HEK293T (cell line): Measurements from ENCODE around the gene GFER.
A peak's percentile ranks its signal among the peaks of the same experiment; 100 is the strongest.

Experiments used
- CTCF ChIA-PET: fragments of 350-600 bp; formaldehyde crosslinking; extraction: SDS; loops from one replicate; lab custom pipeline; 2021; ENCODE audit warnings: antibody characterized with exemption, inconsistent platforms; lab: Yijun Ruan, JAX
- POLR2A ChIA-PET: fragments of 350-600 bp; formaldehyde crosslinking; extraction: SDS; loops from one replicate; lab custom pipeline; 2020; ENCODE audit warnings: antibody characterized with exemption, inconsistent platforms; lab: Yijun Ruan, JAX
- DNase-seq: peaks from one replicate; pipeline ENCODE4 v3.0.0; 2012; ENCODE audit warnings: mixed read lengths; ENCODE audit errors: extremely low spot score
- ARNT ChIP-seq: fragments of 450-650 bp; IDR thresholded peaks from 2 replicates; pipeline ENCODE4 v1.6.1; 2017; ENCODE audit warnings: mild to moderate bottlenecking
- BHLHE40 ChIP-seq: fragments of 450-650 bp; IDR thresholded peaks from 2 replicates; pipeline ENCODE4 v1.6.1; 2016; ENCODE audit warnings: mild to moderate bottlenecking, moderate library complexity, borderline replicate concordance
- CTBP1 ChIP-seq: fragments of 450-650 bp; IDR thresholded peaks from 2 replicates; pipeline ENCODE4 v1.6.1; 2016; ENCODE audit warnings: borderline replicate concordance
- ELF4 ChIP-seq: fragments of 450-650 bp; IDR thresholded peaks from 2 replicates; pipeline ENCODE4 v1.6.1; 2017; ENCODE audit warnings: antibody characterized with exemption
- FOXA1 ChIP-seq: fragments of 450-650 bp; IDR thresholded peaks from 2 replicates; pipeline ENCODE4 v1.6.1; 2016; ENCODE audit warnings: mild to moderate bottlenecking
- FOXK2 ChIP-seq: fragments of 450-650 bp; IDR thresholded peaks from 2 replicates; pipeline ENCODE4 v1.6.1; 2016; ENCODE audit warnings: mild to moderate bottlenecking
- FOXM1 ChIP-seq: fragments of 450-650 bp; IDR thresholded peaks from 2 replicates; pipeline ENCODE4 v1.6.1; 2017; ENCODE audit warnings: mild to moderate bottlenecking, borderline replicate concordance
- HDGF ChIP-seq: fragments of 450-650 bp; IDR thresholded peaks from 2 replicates; pipeline ENCODE4 v1.6.1; 2017; ENCODE audit warnings: antibody characterized with exemption, borderline replicate concordance
- LEF1 ChIP-seq: fragments of 450-650 bp; IDR thresholded peaks from 2 replicates; pipeline ENCODE4 v1.6.1; 2017; ENCODE audit warnings: mild to moderate bottlenecking, borderline replicate concordance
- NFRKB ChIP-seq: fragments of 450-650 bp; IDR thresholded peaks from 2 replicates; pipeline ENCODE4 v1.6.1; 2016; ENCODE audit warnings: mild to moderate bottlenecking, moderate library complexity
- PKNOX1 ChIP-seq: fragments of 450-650 bp; IDR thresholded peaks from 2 replicates; pipeline ENCODE4 v1.6.1; 2016
- SP1 ChIP-seq: fragments of 450-650 bp; IDR thresholded peaks from 2 replicates; pipeline ENCODE4 v1.6.1; 2017
- SUZ12 ChIP-seq: fragments of 450-650 bp; IDR thresholded peaks from 2 replicates; pipeline ENCODE4 v1.6.1; 2016; ENCODE audit warnings: mild to moderate bottlenecking
- TARDBP ChIP-seq: fragments of 450-650 bp; IDR thresholded peaks from 2 replicates; pipeline ENCODE4 v1.6.1; 2016
- ZNF384 ChIP-seq: fragments of 450-650 bp; IDR thresholded peaks from 2 replicates; pipeline ENCODE4 v1.6.1; 2016

GFER gene

GRCh38 chr16:2003827-2004641 is 20.0 kb downstream of the GFER start:
- no peak for TF ChIP-seq LEF1
- peak; percentile 86 for TF ChIP-seq PKNOX1
- TF ChIP-seq SUZ12: no peak
- ChIA-PET POLR2A (interaction anchor here (0.7 to 3.1 kb wide), 10 partner anchors 10 to 151 kb away, joined by 3 to 23 read pairs (median 5); partner anchors contain the start of genes GFER, NTHL1, RPS2 and TBL3), CTCF (interaction anchor here (0.6 to 1.7 kb wide), 9 partner anchors 9 to 149 kb away, joined by 3 to 13 read pairs (median 5); partner anchors contain the start of gene NOXO1)
- peak; percentile 91 for DNase-seq

DNA sequence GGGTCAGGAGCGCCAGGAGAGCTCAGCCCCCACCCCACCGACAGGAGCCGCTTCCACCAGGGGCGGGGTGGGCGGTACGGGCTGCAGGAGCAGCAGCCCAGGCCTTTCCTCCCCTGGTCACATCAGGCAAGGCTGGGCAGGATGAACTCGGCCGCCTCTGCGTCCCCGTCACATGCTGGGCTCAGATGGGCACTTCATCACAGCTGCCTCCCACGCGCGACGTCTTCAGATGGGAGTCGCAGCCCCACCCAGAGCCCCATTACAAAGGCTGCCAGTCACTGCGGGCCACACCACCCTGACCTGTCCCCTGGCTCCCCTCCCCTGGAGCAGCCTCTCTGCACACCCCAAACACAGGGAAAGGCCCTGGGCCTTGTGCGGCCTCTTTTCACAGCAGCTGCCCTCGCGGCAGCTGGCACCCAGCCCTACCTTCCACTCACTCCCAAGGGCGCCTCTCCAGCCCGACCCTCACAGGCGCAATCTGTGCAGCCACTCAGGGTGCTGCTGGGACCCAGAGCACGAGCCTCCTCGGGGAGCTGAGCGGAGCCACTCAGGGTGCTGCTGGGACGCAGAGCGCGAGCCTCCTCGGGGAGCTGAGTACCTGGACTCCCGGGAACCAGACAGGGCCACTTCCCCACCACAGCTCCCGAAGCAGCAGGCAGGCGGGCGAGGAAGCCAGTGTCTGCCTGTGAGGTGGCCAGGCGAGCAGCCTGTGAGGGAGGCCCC is 21.0 kb downstream of the GFER start:
- no peak for DNase-seq
- TF ChIP-seq ARNT: no peak
- no peak for TF ChIP-seq NFRKB
- TF ChIP-seq CTBP1: no peak
- TF ChIP-seq SP1: no peak
- TF ChIP-seq SUZ12: no peak
- TF ChIP-seq PKNOX1: no peak
- TF ChIP-seq LEF1: no peak
- no peak for TF ChIP-seq HDGF
- ChIA-PET CTCF (interaction anchor here (0.7 to 1.7 kb wide), 5 partner anchors 10 to 135 kb away, joined by 3 to 13 read pairs (median 6); no protein-coding TSS in a partner anchor), POLR2A (interaction anchor here (1.4 to 3.1 kb wide), 4 partner anchors 10 to 150 kb away, joined by 4 to 23 read pairs (median 8); partner anchors contain the start of genes RPS2 and TRAF7)

- POLR2A ChIA-PET: interaction anchor here (1.4 to 3.1 kb wide), 3 partner anchors 9 to 150 kb away, joined by 6 to 23 read pairs (median 9); partner anchors contain the start of genes RPS2 and TRAF7
- no peak for DNase-seq
- CTCF ChIA-PET: interaction anchor here (0.7 kb wide), 1 partner anchor 75 kb away, joined by 3 read pairs; no protein-coding TSS in a partner anchor
- no peak for TF ChIP-seq ELF4
- TF ChIP-seq FOXM1: no peak
- TF ChIP-seq SUZ12: no peak
Measured at GRCh38 chr16:2005646-2006045, 21.7 kb downstream of the GFER start.

DNA sequence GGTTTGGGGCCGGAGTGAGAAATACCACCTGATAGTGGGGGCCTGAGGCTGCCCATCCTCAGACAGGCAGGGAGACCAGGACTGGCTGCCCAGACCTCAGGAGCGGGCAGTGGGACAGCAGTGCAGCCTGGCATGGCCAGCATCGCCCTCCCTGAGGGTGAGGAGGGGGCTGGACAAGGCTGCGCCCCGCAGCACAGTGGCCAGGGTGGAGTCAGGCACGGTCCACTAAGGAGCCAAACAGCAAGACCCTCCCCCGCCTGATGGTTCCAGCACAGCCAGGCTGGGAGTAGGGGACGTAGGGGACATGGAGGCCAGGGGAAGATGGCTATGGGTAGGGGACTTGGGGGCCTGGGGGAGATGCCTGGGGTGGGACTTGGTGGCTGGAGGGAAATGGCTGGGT is 22.3 kb downstream of the GFER start:
- POLR2A ChIA-PET: interaction anchor here (3.1 kb wide), 1 partner anchor 41 kb away, joined by 23 read pairs; the partner anchor contains the start of gene RPS2
- TF ChIP-seq FOXA1 (no peak), ZNF384 (no peak)
- DNase-seq: no peak
- CTCF ChIA-PET: no interaction called here

- DNase-seq: no peak
- CTCF ChIA-PET: interaction anchor here (0.6 kb wide), 1 partner anchor 134 kb away, joined by 3 read pairs; no protein-coding TSS in a partner anchor
- no peak for TF ChIP-seq FOXK2
- TF ChIP-seq SP1: no peak
- TF ChIP-seq BHLHE40: no peak
- TF ChIP-seq ARNT: no peak
- TF ChIP-seq PKNOX1: no peak
- TF ChIP-seq CTBP1: no peak
- TF ChIP-seq TARDBP: no peak
- no peak for TF ChIP-seq NFRKB
- TF ChIP-seq ELF4: no peak
- no peak for TF ChIP-seq FOXM1
- TF ChIP-seq SUZ12: no peak
- no peak for TF ChIP-seq LEF1
- no peak for TF ChIP-seq HDGF
- TF ChIP-seq ZNF384: no peak
- TF ChIP-seq FOXA1: no peak
- POLR2A ChIA-PET: interaction anchor here (0.8 to 2.2 kb wide), 4 partner anchors 9 to 42 kb away, joined by 3 to 12 read pairs (median 4); partner anchors contain the start of gene RPS2
Measured at GRCh38 chr16:2007081-2007836, 23.3 kb downstream of the GFER start.
